ENCODE results near the gene EPPIN.

EPPIN gene

GRCh38 chr20:45500022-45500421, 47.2 kb downstream of the EPPIN start:
- Histone ChIP-seq H2AK5ac (ENCODE audit: low read length, severe bottlenecking) (no peak overlapping the region), H3K23ac (ENCODE audit: low read length in 2 of 2) (no peak overlapping the region), H4K8ac (ENCODE audit: low read length) (no peak overlapping the region), H3K14ac (ENCODE audit: low read length in 2 of 2) (no peak overlapping the region), H2BK15ac (ENCODE audit: low read depth, poor library complexity, severe bottlenecking) (no peak overlapping the region), H3K9me3 (ENCODE audit: control insufficient read depth, low read length) (no peaks in the 10 kb centered on the region), H3K4ac (ENCODE audit: low read depth in 1 of 2, low read length in 2 of 2) (no peak overlapping the region), H3K4me1 (ENCODE audit: control insufficient read depth, insufficient read depth, low read depth, low read length) (no peaks in the 10 kb centered on the region), H4K91ac (ENCODE audit: low read length) (no peak overlapping the region), H3K27ac (ENCODE audit: low read length, poor library complexity, severe bottlenecking) (no peak overlapping the region), H3K18ac (ENCODE audit: low read depth in 1 of 2, low read length in 2 of 2) (no peak overlapping the region), H3K4me3 (ENCODE audit: insufficient read depth in 1 of 2, low read depth in 1 of 2, low read length in 2 of 2) (no peak overlapping the region), H2BK5ac (ENCODE audit: low read depth, low read length, poor library complexity, severe bottlenecking) (no peak overlapping the region), H3K36me3 (ENCODE audit: control insufficient read depth in 1 of 2, insufficient read depth in 2 of 2, low read depth in 1 of 2, low read length in 2 of 2) (no peaks in the 10 kb centered on the region), H3K27me3 (ENCODE audit: control insufficient read depth in 1 of 2, insufficient read depth in 1 of 2, low read length in 2 of 2) (peaks cover 0 to 55% of the 10 kb centered on the region in 2 experiments), H2AFZ (ENCODE audit: low read depth, low read length) (no peak overlapping the region), H3K4me2 (ENCODE audit: low read length, poor library complexity, severe bottlenecking) (no peak overlapping the region), H2BK12ac (ENCODE audit: low read length in 2 of 2) (no peak overlapping the region), H2BK120ac (ENCODE audit: low read depth, low read length) (no peak overlapping the region), H3K79me1 (replicated peaks; ENCODE audit: low read length, poor library complexity, severe bottlenecking) (no peaks in the 10 kb centered on the region), H3K9ac (ENCODE audit: low read length) (no peak overlapping the region)
- WGBS = 80% methylated on average over 6 of the region's 6 CpGs
- DNase-seq = no peak

GRCh38 chr20:45497971-45498494, 49.2 kb downstream of the EPPIN start:
- H3K4ac ChIP-seq (ENCODE audit: low read depth in 1 of 2, low read length in 2 of 2) = no peak overlapping the region
- H3K9me3 ChIP-seq (ENCODE audit: control insufficient read depth, low read length) = no peaks in the 10 kb centered on the region
- no peak overlapping the region for H2AFZ ChIP-seq (ENCODE audit: low read depth, low read length)
- no peak overlapping the region for H4K91ac ChIP-seq (ENCODE audit: low read length)
- no peak overlapping the region for H2BK5ac ChIP-seq (ENCODE audit: low read depth, low read length, poor library complexity, severe bottlenecking)
- H3K18ac ChIP-seq (ENCODE audit: low read depth in 1 of 2, low read length in 2 of 2) = no peak overlapping the region
- H3K79me1 ChIP-seq (replicated peaks; ENCODE audit: low read length, poor library complexity, severe bottlenecking) = no peaks in the 10 kb centered on the region
- H3K14ac ChIP-seq (ENCODE audit: low read length in 2 of 2) = no peak overlapping the region
- H3K27ac ChIP-seq (ENCODE audit: low read length, poor library complexity, severe bottlenecking) = no peak overlapping the region
- H3K23ac ChIP-seq (ENCODE audit: low read length in 2 of 2) = no peak overlapping the region
- H3K4me3 ChIP-seq (ENCODE audit: insufficient read depth in 1 of 2, low read depth in 1 of 2, low read length in 2 of 2) = no peak overlapping the region
- H2BK12ac ChIP-seq (ENCODE audit: low read length in 2 of 2) = no peak overlapping the region
- H3K9ac ChIP-seq (ENCODE audit: low read length) = no peak overlapping the region
- no peak overlapping the region for H2BK15ac ChIP-seq (ENCODE audit: low read depth, poor library complexity, severe bottlenecking)
- no peak overlapping the region for H2AK5ac ChIP-seq (ENCODE audit: low read length, severe bottlenecking)
- H3K27me3 ChIP-seq (ENCODE audit: control insufficient read depth in 1 of 2, insufficient read depth in 1 of 2, low read length in 2 of 2) = peaks cover 0 to 49% of the 10 kb centered on the region in 2 experiments
- no peak for DNase-seq
- H3K4me2 ChIP-seq (ENCODE audit: low read length, poor library complexity, severe bottlenecking) = no peak overlapping the region
- no peaks in the 10 kb centered on the region for H3K36me3 ChIP-seq (ENCODE audit: control insufficient read depth in 1 of 2, insufficient read depth in 2 of 2, low read depth in 1 of 2, low read length in 2 of 2)
- 78% methylated on average over 3 of the region's 3 CpGs for WGBS
- no peaks in the 10 kb centered on the region for H3K4me1 ChIP-seq (ENCODE audit: control insufficient read depth, insufficient read depth, low read depth, low read length)
- no peak overlapping the region for H4K8ac ChIP-seq (ENCODE audit: low read length)
- H2BK120ac ChIP-seq (ENCODE audit: low read depth, low read length) = no peak overlapping the region

GRCh38 chr20:45496166-45496565, 51.0 kb downstream of the EPPIN start:
- Histone ChIP-seq H3K14ac (ENCODE audit: low read length in 2 of 2) (no peak overlapping the region), H2BK12ac (ENCODE audit: low read length in 2 of 2) (no peak overlapping the region), H3K27ac (ENCODE audit: low read length, poor library complexity, severe bottlenecking) (no peak overlapping the region), H2BK5ac (ENCODE audit: low read depth, low read length, poor library complexity, severe bottlenecking) (no peak overlapping the region), H3K9me3 (ENCODE audit: control insufficient read depth, low read length) (no peaks in the 10 kb centered on the region), H3K23ac (ENCODE audit: low read length in 2 of 2) (no peak overlapping the region), H4K91ac (ENCODE audit: low read length) (no peak overlapping the region), H3K79me1 (replicated peaks; ENCODE audit: low read length, poor library complexity, severe bottlenecking) (no peaks in the 10 kb centered on the region), H2BK15ac (ENCODE audit: low read depth, poor library complexity, severe bottlenecking) (no peak overlapping the region), H3K18ac (ENCODE audit: low read depth in 1 of 2, low read length in 2 of 2) (no peak overlapping the region), H2AFZ (ENCODE audit: low read depth, low read length) (no peak overlapping the region), H3K4ac (ENCODE audit: low read depth in 1 of 2, low read length in 2 of 2) (no peak overlapping the region), H3K9ac (ENCODE audit: low read length) (no peak overlapping the region), H4K8ac (ENCODE audit: low read length) (no peak overlapping the region), H3K36me3 (ENCODE audit: control insufficient read depth in 1 of 2, insufficient read depth in 2 of 2, low read depth in 1 of 2, low read length in 2 of 2) (no peaks in the 10 kb centered on the region), H3K27me3 (ENCODE audit: control insufficient read depth in 1 of 2, insufficient read depth in 1 of 2, low read length in 2 of 2) (peaks cover 0 to 45% of the 10 kb centered on the region in 2 experiments), H3K4me2 (ENCODE audit: low read length, poor library complexity, severe bottlenecking) (no peak overlapping the region), H2BK120ac (ENCODE audit: low read depth, low read length) (no peak overlapping the region), H2AK5ac (ENCODE audit: low read length, severe bottlenecking) (no peak overlapping the region), H3K4me1 (ENCODE audit: control insufficient read depth, insufficient read depth, low read depth, low read length) (no peaks in the 10 kb centered on the region), H3K4me3 (ENCODE audit: insufficient read depth in 1 of 2, low read depth in 1 of 2, low read length in 2 of 2) (no peak overlapping the region)
- no peak for DNase-seq
- 82% methylated on average over 3 of the region's 3 CpGs for WGBS

- H2BK5ac ChIP-seq (ENCODE audit: low read depth, low read length, poor library complexity, severe bottlenecking) = no peak overlapping the region
- H3K9me3 ChIP-seq (ENCODE audit: control insufficient read depth, low read length) = no peaks in the 10 kb centered on the region
- no peaks in the 10 kb centered on the region for H3K79me1 ChIP-seq (replicated peaks; ENCODE audit: low read length, poor library complexity, severe bottlenecking)
- H3K4ac ChIP-seq (ENCODE audit: low read depth in 1 of 2, low read length in 2 of 2) = no peak overlapping the region
- H3K18ac ChIP-seq (ENCODE audit: low read depth in 1 of 2, low read length in 2 of 2) = no peak overlapping the region
- no peak overlapping the region for H4K8ac ChIP-seq (ENCODE audit: low read length)
- peaks cover 0 to 39% of the 10 kb centered on the region in 2 experiments for H3K27me3 ChIP-seq (ENCODE audit: control insufficient read depth in 1 of 2, insufficient read depth in 1 of 2, low read length in 2 of 2)
- no peak for DNase-seq
- no peak overlapping the region for H3K4me2 ChIP-seq (ENCODE audit: low read length, poor library complexity, severe bottlenecking)
- H3K4me1 ChIP-seq (ENCODE audit: control insufficient read depth, insufficient read depth, low read depth, low read length) = no peaks in the 10 kb centered on the region
- H3K9ac ChIP-seq (ENCODE audit: low read length) = no peak overlapping the region
- no peak overlapping the region for H2BK120ac ChIP-seq (ENCODE audit: low read depth, low read length)
- H4K91ac ChIP-seq (ENCODE audit: low read length) = no peak overlapping the region
- H3K36me3 ChIP-seq (ENCODE audit: control insufficient read depth in 1 of 2, insufficient read depth in 2 of 2, low read depth in 1 of 2, low read length in 2 of 2) = no peaks in the 10 kb centered on the region
- 86% methylated on average over 1 of the region's 1 CpG for WGBS
- H2BK15ac ChIP-seq (ENCODE audit: low read depth, poor library complexity, severe bottlenecking) = no peak overlapping the region
- H3K23ac ChIP-seq (ENCODE audit: low read length in 2 of 2) = no peak overlapping the region
- H2AK5ac ChIP-seq (ENCODE audit: low read length, severe bottlenecking) = no peak overlapping the region
- H3K14ac ChIP-seq (ENCODE audit: low read length in 2 of 2) = no peak overlapping the region
- H3K27ac ChIP-seq (ENCODE audit: low read length, poor library complexity, severe bottlenecking) = no peak overlapping the region
- no peak overlapping the region for H3K4me3 ChIP-seq (ENCODE audit: insufficient read depth in 1 of 2, low read depth in 1 of 2, low read length in 2 of 2)
- H2BK12ac ChIP-seq (ENCODE audit: low read length in 2 of 2) = no peak overlapping the region
- no peak overlapping the region for H2AFZ ChIP-seq (ENCODE audit: low read depth, low read length)
These were observed 51.7 kb downstream of the EPPIN start for GRCh38 chr20:45495501-45495941.
